AG04449 (cell line): ENCODE data around the gene ARMC9.

Experiments used
- CTCF ChIA-PET: fragments of 350-600 bp; formaldehyde crosslinking; extraction: SDS; loops from one replicate; lab custom pipeline; 2021; ENCODE audit warnings: antibody characterized with exemption; lab: Yijun Ruan, JAX
- POLR2A ChIA-PET: fragments of 400-600, 350-600 bp; formaldehyde crosslinking; extraction: SDS; loops from one replicate; lab custom pipeline; 2020; ENCODE audit warnings: antibody characterized with exemption, inconsistent platforms; lab: Yijun Ruan, JAX
- DNase-seq: peaks from one replicate; pipeline ENCODE4 v3.0.0-alpha.2; 2010; ENCODE audit warnings: low read depth, low spot score
- H3K4me3 ChIP-seq: 2 replicates; pipeline ENCODE4 v1.5.1; 2011; ENCODE audit warnings: low read depth, mild to moderate bottlenecking, control low read depth, low read length
- CTCF ChIP-seq: IDR thresholded peaks from one replicate; pipeline ENCODE4 v1.5.1; 2011; ENCODE audit warnings: mild to moderate bottlenecking, moderate library complexity, low read length, control low read depth, inconsistent platforms; ENCODE audit not compliant: insufficient read depth; ENCODE audit errors: missing control alignments

Gene ARMC9

GRCh38 chr2:231334981-231335380 is 136.6 kb downstream of the ARMC9 start:
- CTCF ChIA-PET, result interaction anchor here (1.8 kb wide), 1 partner anchor 78 kb away, joined by 5 read pairs; no protein-coding TSS in a partner anchor
- POLR2A ChIA-PET, result no interaction called here
- H3K4me3 ChIP-seq, result no peak overlapping the region
- DNase-seq, result no peak
- TF ChIP-seq CTCF, result no peak

GRCh38 chr2:231335591-231335990 is 137.2 kb downstream of the ARMC9 start:
- CTCF ChIA-PET, result interaction anchor here (1.6 kb wide), 1 partner anchor 38 kb away, joined by 4 read pairs; no protein-coding TSS in a partner anchor
- TF ChIP-seq CTCF, result no peak
- DNase-seq, result no peak
- H3K4me3 ChIP-seq, result no peak overlapping the region
- POLR2A ChIA-PET, result no interaction called here

- H3K4me3 ChIP-seq, result no peak overlapping the region
- no peak for DNase-seq
- CTCF ChIA-PET, result interaction anchor here (1.6 kb wide), 1 partner anchor 39 kb away, joined by 4 read pairs; no protein-coding TSS in a partner anchor
- no peak for TF ChIP-seq CTCF
- POLR2A ChIA-PET, result no interaction called here
Observed at GRCh38 chr2:231336236-231336635, 137.8 kb downstream of the ARMC9 start.

- POLR2A ChIA-PET, result no interaction called here
- H3K4me3 ChIP-seq, result no peak overlapping the region
- TF ChIP-seq CTCF, result no peak
- CTCF ChIA-PET, result interaction anchor here (1.6 kb wide), 1 partner anchor 39 kb away, joined by 4 read pairs; no protein-coding TSS in a partner anchor
- no peak for DNase-seq
Observed at GRCh38 chr2:231336700-231337099, 138.3 kb downstream of the ARMC9 start.

GRCh38 chr2:231337807-231338759 is 139.7 kb downstream of the ARMC9 start:
- H3K4me3 ChIP-seq, result no peak overlapping the region
- ChIA-PET CTCF (interaction anchor here (0.7 kb wide), 2 partner anchors 18 to 41 kb away, joined by 3 read pairs; no protein-coding TSS in a partner anchor), POLR2A (no interaction called here)
- no peak for TF ChIP-seq CTCF
- no peak for DNase-seq

- H3K4me3 ChIP-seq, result no peak overlapping the region
- POLR2A ChIA-PET, result no interaction called here
- TF ChIP-seq CTCF, result no peak
- CTCF ChIA-PET, result interaction anchor here (0.7 kb wide), 1 partner anchor 328 kb away, joined by 3 read pairs; no protein-coding TSS in a partner anchor
- no peak for DNase-seq
Observed at GRCh38 chr2:231339316-231339715, 140.9 kb downstream of the ARMC9 start.
